ENCODE measurements around the gene FGD6. TPM values are rescaled to one million over a fixed set of nuclear protein-coding genes. Genes with fewer than 3 reads are reported as not detected.
A peak's percentile ranks its signal among the peaks of the same experiment; 100 is the strongest.

Gene FGD6
- total and polyA plus RNA-seq, 2 of the 4 experiments (the other 2 are of a cell fraction) = 2.6 to 9.5 TPM

DNA sequence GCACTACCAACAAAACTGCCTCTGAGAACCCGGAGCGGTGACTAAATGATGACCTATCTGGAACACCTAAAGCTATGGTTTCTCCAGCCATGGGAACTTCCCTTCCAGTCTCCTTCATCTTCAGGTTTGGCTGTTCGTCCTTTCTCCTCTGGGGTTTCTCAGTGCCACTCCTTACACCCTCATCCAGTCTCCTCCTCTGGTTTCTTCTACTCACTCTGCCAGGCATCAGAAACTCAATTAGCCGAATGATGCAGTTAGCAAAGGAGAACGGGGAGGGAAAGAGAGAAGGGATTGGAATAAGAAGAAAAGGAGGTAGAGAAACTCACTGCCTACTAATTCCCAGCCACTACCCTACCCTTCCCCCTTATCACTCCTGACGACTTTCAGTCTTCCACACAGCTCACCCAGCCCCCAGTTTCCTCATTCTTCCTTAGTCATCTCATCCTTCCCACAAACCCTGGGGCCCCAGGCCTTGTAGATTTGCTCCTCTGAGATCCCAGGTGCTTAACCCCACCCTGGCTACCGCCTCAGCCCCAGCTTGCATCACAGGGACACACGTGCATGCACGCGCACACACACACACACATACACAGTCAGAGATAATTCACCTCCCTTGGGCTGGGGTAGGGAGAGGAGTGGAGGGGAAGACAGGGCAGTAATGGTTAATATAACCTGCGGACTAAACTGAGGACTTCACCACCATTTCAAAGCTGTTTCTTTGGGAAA lies 13.0 kb downstream of the FGD6 start (continued):
- TF ChIP-seq, protein P1, sequence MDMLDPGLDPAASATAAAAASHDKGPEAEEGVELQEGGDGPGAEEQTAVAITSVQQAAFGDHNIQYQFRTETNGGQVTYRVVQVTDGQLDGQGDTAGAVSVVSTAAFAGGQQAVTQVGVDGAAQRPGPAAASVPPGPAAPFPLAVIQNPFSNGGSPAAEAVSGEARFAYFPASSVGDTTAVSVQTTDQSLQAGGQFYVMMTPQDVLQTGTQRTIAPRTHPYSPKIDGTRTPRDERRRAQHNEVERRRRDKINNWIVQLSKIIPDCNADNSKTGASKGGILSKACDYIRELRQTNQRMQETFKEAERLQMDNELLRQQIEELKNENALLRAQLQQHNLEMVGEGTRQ (IDR thresholded peaks at IDR 0.05; ENCODE audit: low read depth, low read length) = no peak
- peak; percentile 7; the same call in 1 of the 2 replicates for TF ChIP-seq RAD21 (IDR thresholded peaks at IDR 0.05; ENCODE audit: low read length)

DNA sequence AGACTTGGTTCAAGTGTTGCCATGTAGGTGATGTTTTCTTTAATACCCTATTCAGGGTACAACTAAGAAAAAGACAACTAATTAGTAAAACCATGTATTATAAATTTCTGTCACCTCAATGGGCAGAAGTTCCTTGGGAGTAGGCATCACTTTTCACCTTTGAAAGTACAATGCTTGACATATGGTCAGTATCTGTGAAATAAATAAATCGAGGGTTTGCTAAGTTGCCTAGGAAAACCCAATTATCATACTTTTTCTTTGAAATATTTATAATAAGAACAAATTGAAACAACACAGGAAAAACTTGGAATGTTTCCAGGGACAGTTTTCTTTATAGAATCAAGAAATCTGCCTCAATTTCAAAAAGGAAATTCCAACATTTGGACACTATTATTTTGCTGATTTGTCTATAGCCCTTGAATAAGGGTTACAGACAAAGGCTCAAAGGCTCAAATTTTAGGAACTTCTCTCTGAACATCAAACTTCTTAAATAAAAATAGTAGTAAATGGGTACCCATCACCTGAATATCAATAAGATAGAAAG lies 13.7 kb downstream of the FGD6 start:
- no CpG with 5 or more reads among the region's 1 CpG for WGBS, 2 experiments (ENCODE audit: extremely low coverage in 2 of 2, insufficient read length in 1 of 2)
- H3K4ac ChIP-seq (ENCODE audit: low read depth, low read length) = peak overlapping the region; percentile 2; the same call in 1 of the 2 replicates
- H3K36me3 ChIP-seq (ENCODE audit: control insufficient read depth, insufficient read depth, low read length) = no peaks in the 10 kb centered on the region
- no peaks in the 10 kb centered on the region for H3K27me3 ChIP-seq (ENCODE audit: control insufficient read depth, insufficient read depth, low read length)
- no peaks in the 10 kb centered on the region for H3K9me3 ChIP-seq (ENCODE audit: control insufficient read depth, insufficient read depth, low read length)
- H3K4me3 ChIP-seq (ENCODE audit: insufficient read depth, low read depth, low read length) = no peak overlapping the region
- in situ Hi-C loops (cut with MboI; ENCODE audit: low sequenced_read_pairs) (no loop called here), dilution Hi-C loops (cut with HindIII; ENCODE audit: low sequenced_read_pairs, unreplicated experiment) (no loop called here), intact Hi-C loops (cut with micrococcal nuclease) (no loop called here)
- H3K79me1 ChIP-seq (ENCODE audit: low read depth in 1 of 2, low read length in 2 of 2) = peaks cover 19 to 52% of the 10 kb centered on the region in 2 experiments
- H2AFZ ChIP-seq (replicated peaks; ENCODE audit: low read length, poor library complexity) = no peak overlapping the region
- no peak overlapping the region for H3K56ac ChIP-seq (ENCODE audit: extremely low read depth, insufficient read depth, low read length)
- no peaks in the 10 kb centered on the region for H4K20me1 ChIP-seq (ENCODE audit: insufficient read depth, low read length)
- peak overlapping the region; percentile 35; the same call in 1 of the 2 replicates for H2BK20ac ChIP-seq (ENCODE audit: low read depth, low read length)
- peak overlapping the region; percentile 6 to 71; a peak in 3 of 4 replicates for H4K8ac ChIP-seq (ENCODE audit: low read depth in 2 of 2, low read length in 2 of 2)
- peak overlapping the region; percentile 21; the same call in 1 of the 2 replicates for H2BK120ac ChIP-seq (ENCODE audit: low read depth, low read length)
- H4K5ac ChIP-seq (ENCODE audit: low read depth, low read length) = peak overlapping the region; percentile 71; the same call in 1 of the 2 replicates
- H3K14ac ChIP-seq (replicated peaks; ENCODE audit: low read depth, low read length) = peak overlapping the region; percentile 8
- DNase-seq = no peak
- H3K4me2 ChIP-seq (ENCODE audit: low read depth, low read length) = peak overlapping the region; percentile 14; the same call in 1 of the 2 replicates
- BruUV-seq (replicated peaks) = no TSS peak
- TF ChIP-seq MAZ (IDR thresholded peaks at IDR 0.05; ENCODE audit: borderline replicate concordance, low read depth, low read length) (no peak), RCOR1 (IDR thresholded peaks at IDR 0.05; ENCODE audit: insufficient replicate concordance, low read length) (no peak), POLR2A (IDR thresholded peaks at IDR 0.05; ENCODE audit: low read depth, low read length) (no peak), MXI1 (IDR thresholded peaks at IDR 0.05; ENCODE audit: borderline replicate concordance, low read depth, low read length) (no peak), SMC3 (IDR thresholded peaks at IDR 0.05; ENCODE audit: low read depth, low read length) (no peak), CHD1 (IDR thresholded peaks at IDR 0.05; ENCODE audit: low read depth, low read length) (no peak), FOS (IDR thresholded peaks at IDR 0.05; ENCODE audit: low read depth, low read length) (no peak)
- TF ChIP-seq, protein P1 (IDR thresholded peaks at IDR 0.05; ENCODE audit: low read depth, low read length) = no peak
- ChIA-PET CTCF (no interaction called here), POLR2A (ENCODE audit: unreplicated experiment) (no interaction called here)
- H2AK5ac ChIP-seq (ENCODE audit: low read depth, low read length) = no peak overlapping the region
- ATAC-seq (ENCODE audit: low read depth) = no peak
- H3K27ac ChIP-seq (ENCODE audit: insufficient read depth, low read length) = no peak overlapping the region
- H3K18ac ChIP-seq (ENCODE audit: low read depth, low read length) = peak overlapping the region; percentile 77; the same call in 1 of the 2 replicates
- H4K91ac ChIP-seq (ENCODE audit: insufficient read depth, low read depth, low read length) = no peak overlapping the region
- H3K9me1 ChIP-seq (ENCODE audit: insufficient read depth, low read length) = peaks cover 11% of the 10 kb centered on the region
- H3K4me1 ChIP-seq (ENCODE audit: control insufficient read depth, insufficient read depth, low read length) = peaks cover 24% of the 10 kb centered on the region
- H3K23ac ChIP-seq (ENCODE audit: low read depth, low read length) = no peak overlapping the region
- H2BK5ac ChIP-seq (ENCODE audit: low read depth, low read length, poor library complexity, severe bottlenecking) = peak overlapping the region; percentile 97
- H3K9ac ChIP-seq (ENCODE audit: low read depth, low read length) = no peak overlapping the region
- H2BK15ac ChIP-seq (ENCODE audit: low read depth, low read length) = peak overlapping the region; percentile 9; the same call in 1 of the 3 replicates
- H2AK9ac ChIP-seq (replicated peaks; ENCODE audit: low read depth, low read length, poor library complexity) = no peak overlapping the region

Measured in IMR-90 (cell line).